T-helper 2 cell treated with Interferon-gamma antibody and Interleukin-4, amounts not matched to agents 5 μg/mL and 100 μg/mL, for 36 hours (primary cell): Measurements from ENCODE around the gene SYP.
"Not testable (repeated sequence)": the region's sequence is repeated elsewhere in the genome, so short reads cannot be mapped to it uniquely, and the experiment has no call there.

Experiments
- DNase-seq: peaks from one replicate; pipeline ENCODE4 v3.0.0; 2021; ENCODE audit warnings: low spot score
- H3K27ac Mint-ChIP-seq: one replicate; pipeline ENCODE4 v1.8.0; 2021; ENCODE audit warnings: mild to moderate bottlenecking, mixed read lengths
- H3K27me3 Mint-ChIP-seq: one replicate; pipeline ENCODE4 v1.8.0; 2021; ENCODE audit warnings: low read depth, mixed read lengths
- H3K36me3 Mint-ChIP-seq: one replicate; pipeline ENCODE4 v1.8.0; 2021; ENCODE audit warnings: low read depth, mixed read lengths
- H3K4me1 Mint-ChIP-seq: one replicate; pipeline ENCODE4 v1.8.0; 2021; ENCODE audit warnings: low read depth, mixed read lengths
- H3K4me3 Mint-ChIP-seq: one replicate; pipeline ENCODE4 v1.8.0; 2022; ENCODE audit warnings: mild to moderate bottlenecking, moderate library complexity, mixed read lengths
- H3K9me3 Mint-ChIP-seq: one replicate; pipeline ENCODE4 v1.8.0; 2021; ENCODE audit warnings: mixed read lengths

The SYP gene

GRCh38 chrX:49177338-49177833 lies 22.6 kb downstream of the SYP start:
- Mint-ChIP-seq H3K36me3 (peaks cover 49% of the 10 kb centered on the region), H3K9me3 (no peaks in the 10 kb centered on the region), H3K27me3 (no peaks in the 10 kb centered on the region), H3K4me1 (peaks cover 20% of the 10 kb centered on the region), H3K27ac (no peak overlapping the region), H3K4me3 (no peak overlapping the region)
- DNase-seq, result no peak

- no peak overlapping the region for H3K27ac Mint-ChIP-seq
- no peaks in the 10 kb centered on the region for H3K27me3 Mint-ChIP-seq
- peaks cover 46% of the 10 kb centered on the region for H3K36me3 Mint-ChIP-seq
Observed at GRCh38 chrX:49176421-49177326, 23.3 kb downstream of the SYP start.

GRCh38 chrX:49175435-49176274 lies 24.3 kb downstream of the SYP start:
- no peaks in the 10 kb centered on the region for H3K27me3 Mint-ChIP-seq

More at GRCh38 chrX:49176421-49177326, 23.3 kb downstream of the SYP start:
- H3K9me3 Mint-ChIP-seq, result no peaks in the 10 kb centered on the region
- no peak for DNase-seq
- no peak overlapping the region for H3K4me3 Mint-ChIP-seq
- H3K4me1 Mint-ChIP-seq, result peaks cover 20% of the 10 kb centered on the region

DNA sequence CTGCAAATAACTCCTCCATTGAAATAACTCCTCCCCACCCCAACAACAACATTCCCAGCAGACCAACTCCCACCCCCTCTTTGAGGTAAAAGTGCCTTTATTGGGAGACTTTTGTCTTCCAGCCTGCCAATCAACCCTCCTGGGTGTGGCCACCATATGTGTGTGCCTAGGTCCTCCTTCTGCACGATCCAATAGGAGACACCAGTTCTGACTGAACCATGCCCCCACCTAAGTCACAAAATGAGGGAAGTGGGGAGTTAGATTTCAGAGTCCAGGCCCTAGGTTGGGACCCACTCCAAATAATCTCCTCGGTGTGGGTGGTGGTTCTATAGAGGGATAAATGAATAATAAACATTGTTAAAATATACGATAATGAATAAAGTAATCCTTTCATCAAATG lies 25.3 kb downstream of the SYP start:
- H3K36me3 Mint-ChIP-seq, result peaks cover 38% of the 10 kb centered on the region
- no peak for DNase-seq
- peak overlapping the region; percentile 8 for H3K27ac Mint-ChIP-seq
- H3K27me3 Mint-ChIP-seq, result no peaks in the 10 kb centered on the region
- H3K9me3 Mint-ChIP-seq, result no peaks in the 10 kb centered on the region
- H3K4me1 Mint-ChIP-seq, result peaks cover 20% of the 10 kb centered on the region
- H3K4me3 Mint-ChIP-seq, result no peak overlapping the region

More at GRCh38 chrX:49175435-49176274, 24.3 kb downstream of the SYP start:
- Mint-ChIP-seq H3K9me3 (no peaks in the 10 kb centered on the region), H3K4me3 (no peak overlapping the region), H3K4me1 (peaks cover 20% of the 10 kb centered on the region), H3K36me3 (peaks cover 43% of the 10 kb centered on the region), H3K27ac (no peak overlapping the region)
- no peak for DNase-seq

DNA sequence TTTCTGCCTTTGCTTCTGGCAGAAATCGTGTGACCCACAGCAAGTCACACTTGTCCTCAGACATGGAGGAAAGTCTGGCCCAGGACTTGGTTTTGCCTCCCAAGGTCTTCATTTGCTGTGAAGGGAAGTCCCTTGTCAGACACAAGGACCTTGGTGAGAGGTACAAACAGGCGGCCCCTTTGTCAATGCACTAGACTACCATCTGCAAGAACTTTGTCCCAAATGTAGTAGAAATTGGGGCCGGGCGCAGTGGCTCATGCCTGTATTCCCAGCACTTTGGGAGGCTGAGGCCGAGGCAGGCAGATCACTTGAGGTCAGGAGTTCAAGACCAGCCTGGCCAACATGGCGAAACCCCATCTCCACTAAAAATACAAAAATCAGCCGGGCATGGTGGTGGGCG lies 26.4 kb downstream of the SYP start:
- not testable (repeated sequence) for H3K27me3 Mint-ChIP-seq, H3K27ac Mint-ChIP-seq, H3K9me3 Mint-ChIP-seq, DNase-seq
- H3K36me3 Mint-ChIP-seq, result peaks cover 30% of the 10 kb centered on the region
- H3K4me1 Mint-ChIP-seq, result peaks cover 20% of the 10 kb centered on the region
- H3K4me3 Mint-ChIP-seq, result peak overlapping the region; percentile 87

DNA sequence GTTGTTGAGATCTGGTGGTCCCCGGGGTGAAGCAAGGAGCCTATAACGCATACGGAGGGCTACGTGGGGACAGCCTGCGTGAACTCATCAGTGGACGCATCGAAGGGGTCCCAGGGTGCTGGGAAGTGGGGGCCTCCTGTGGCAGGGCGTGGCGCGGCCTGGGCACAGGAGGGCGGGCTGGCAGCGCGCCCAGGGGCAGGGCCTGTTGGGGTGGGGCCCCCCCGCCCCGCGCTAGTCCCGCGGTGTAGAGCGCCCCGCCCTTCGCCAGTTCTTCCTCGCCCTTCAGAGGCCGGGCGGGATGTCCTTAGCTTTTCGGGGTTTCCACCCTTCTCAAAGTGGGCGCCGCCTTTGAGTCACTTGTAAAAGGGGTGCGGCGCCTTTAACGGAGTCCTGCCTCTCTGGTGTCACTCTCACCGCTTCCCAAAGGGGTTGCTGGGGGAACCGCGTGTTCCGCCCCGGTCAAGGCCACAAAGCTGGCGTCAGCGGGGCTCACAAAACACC lies 27.7 kb downstream of the SYP start:
- H3K4me1 Mint-ChIP-seq, result peaks cover 26% of the 10 kb centered on the region
- H3K27ac Mint-ChIP-seq, result peak overlapping the region; percentile 80
- no peaks in the 10 kb centered on the region for H3K27me3 Mint-ChIP-seq
- DNase-seq, result peak; percentile 73
- H3K4me3 Mint-ChIP-seq, result peak overlapping the region; percentile 87
- peaks cover 26% of the 10 kb centered on the region for H3K36me3 Mint-ChIP-seq
- H3K9me3 Mint-ChIP-seq, result no peaks in the 10 kb centered on the region

DNA sequence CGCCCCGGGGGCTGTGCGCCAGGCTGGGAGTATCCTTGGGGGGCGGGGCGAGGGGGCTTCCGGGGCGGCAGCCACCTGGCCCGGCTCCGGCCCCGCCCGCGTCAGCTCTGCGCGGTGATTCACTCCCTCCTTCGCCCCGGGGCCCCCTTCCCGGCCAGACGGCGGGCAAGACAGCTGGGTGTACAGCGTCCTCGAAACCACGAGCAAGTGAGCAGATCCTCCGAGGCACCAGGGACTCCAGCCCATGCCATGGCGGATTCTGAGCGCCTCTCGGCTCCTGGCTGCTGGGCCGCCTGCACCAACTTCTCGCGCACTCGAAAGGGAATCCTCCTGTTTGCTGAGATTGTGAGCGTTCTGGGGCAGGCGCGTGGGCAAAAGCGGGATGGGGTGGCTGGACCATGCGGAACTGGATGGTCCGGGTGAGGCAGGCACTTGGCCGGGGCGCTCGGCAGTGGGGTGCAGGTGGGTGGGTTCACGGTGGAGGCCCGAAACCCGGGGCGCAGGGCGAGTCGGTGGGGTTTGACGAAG lies 28.2 kb downstream of the SYP start, which contains the start of gene PLP2:
Gene PLP2 (plus strand): TSS at position 147 of the 528 bp plus-strand sequence. CDS start 103 bp downstream, at position 250.
- H3K4me1 Mint-ChIP-seq, result peaks cover 28% of the 10 kb centered on the region
- H3K4me3 Mint-ChIP-seq, result peak within 1 kb of the TSS; percentile 87
- H3K27me3 Mint-ChIP-seq, result no peaks in the 10 kb centered on the region
- peak; percentile 76 for DNase-seq
- H3K9me3 Mint-ChIP-seq, result no peaks in the 10 kb centered on the region
- H3K36me3 Mint-ChIP-seq, result peaks cover 25% of the 10 kb centered on the region
- peak within 1 kb of the TSS; percentile 80 for H3K27ac Mint-ChIP-seq

DNA sequence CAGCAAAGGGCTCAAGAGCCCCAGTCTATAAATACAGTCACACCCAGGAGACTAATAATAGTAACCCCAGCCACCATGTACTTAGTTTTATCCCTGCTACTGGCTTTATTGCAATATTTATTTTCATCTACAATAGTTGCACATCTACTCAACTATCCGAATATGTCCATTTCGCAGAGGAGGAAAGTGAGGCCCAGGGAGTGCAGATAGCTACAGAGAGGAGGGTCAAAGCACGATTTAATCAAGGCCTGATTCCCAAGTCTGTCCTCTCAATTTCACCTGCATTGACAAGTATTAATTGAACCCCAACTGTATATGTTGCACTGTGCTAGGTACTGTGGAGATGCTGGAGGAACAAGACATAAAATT lies 32.3 kb downstream of the SYP start:
- H3K9me3 Mint-ChIP-seq, result no peaks in the 10 kb centered on the region
- DNase-seq, result no peak
- peaks cover 3% of the 10 kb centered on the region for H3K36me3 Mint-ChIP-seq

GRCh38 chrX:49166914-49167739 lies 32.9 kb downstream of the SYP start:
- H3K4me3 Mint-ChIP-seq, result peak overlapping the region; percentile 91

More for the DNA sequence above, 32.3 kb downstream of the SYP start:
- H3K4me1 Mint-ChIP-seq, result peaks cover 31% of the 10 kb centered on the region
- H3K27me3 Mint-ChIP-seq, result no peaks in the 10 kb centered on the region
- H3K27ac Mint-ChIP-seq, result peak overlapping the region; percentile 98
- H3K4me3 Mint-ChIP-seq, result peak overlapping the region; percentile 91

GRCh38 chrX:49165901-49166881 lies 33.8 kb downstream of the SYP start:
- no peaks in the 10 kb centered on the region for H3K36me3 Mint-ChIP-seq
- H3K4me3 Mint-ChIP-seq, result peak overlapping the region; percentile 91
- peaks cover 32% of the 10 kb centered on the region for H3K4me1 Mint-ChIP-seq
- H3K27me3 Mint-ChIP-seq, result no peaks in the 10 kb centered on the region
- no peaks in the 10 kb centered on the region for H3K9me3 Mint-ChIP-seq
- peak overlapping the region; percentile 98 for H3K27ac Mint-ChIP-seq
- peak; percentile 62 for DNase-seq

More at GRCh38 chrX:49166914-49167739, 32.9 kb downstream of the SYP start:
- peak; percentile 67 for DNase-seq
- Mint-ChIP-seq H3K4me1 (peaks cover 29% of the 10 kb centered on the region), H3K36me3 (no peaks in the 10 kb centered on the region), H3K27ac (peak overlapping the region; percentile 98), H3K9me3 (no peaks in the 10 kb centered on the region), H3K27me3 (no peaks in the 10 kb centered on the region)

GRCh38 chrX:49164589-49165360 lies 35.2 kb downstream of the SYP start:
- no peaks in the 10 kb centered on the region for H3K27me3 Mint-ChIP-seq
- peaks cover 32% of the 10 kb centered on the region for H3K4me1 Mint-ChIP-seq
- H3K4me3 Mint-ChIP-seq, result peak overlapping the region; percentile 91
- H3K27ac Mint-ChIP-seq, result peak overlapping the region; percentile 92
- H3K36me3 Mint-ChIP-seq, result no peaks in the 10 kb centered on the region
- H3K9me3 Mint-ChIP-seq, result no peaks in the 10 kb centered on the region
- no peak for DNase-seq
